Peyer's patch (tissue), 4 donors: ENCODE data around the gene PDE4D.

ENCODE experiments used
- POLR2A ChIP-seq, 2 donors: fragments of 450-650 bp; IDR thresholded peaks; one replicate each; pipeline ENCODE4 v1.5.1; 2017; ENCODE audit warnings: antibody characterized with exemption in 2 of 2, mild to moderate bottlenecking in 2 of 2, moderate library complexity in 2 of 2
- TF ChIP-seq, protein P1 (sequence below), 6 experiments: fragments of 450-650 bp in 4 of 6; fragments of 200-600 bp in 2 of 6; sonication (generic) in 1 of 6; IDR thresholded peaks; one replicate each; pipeline ENCODE4 v1.5.1; 2017 to 2019; ENCODE audit warnings: antibody characterized with exemption in 6 of 6, mild to moderate bottlenecking in 3 of 6, moderate library complexity in 1 of 6

- TF ChIP-seq, protein P1, sequence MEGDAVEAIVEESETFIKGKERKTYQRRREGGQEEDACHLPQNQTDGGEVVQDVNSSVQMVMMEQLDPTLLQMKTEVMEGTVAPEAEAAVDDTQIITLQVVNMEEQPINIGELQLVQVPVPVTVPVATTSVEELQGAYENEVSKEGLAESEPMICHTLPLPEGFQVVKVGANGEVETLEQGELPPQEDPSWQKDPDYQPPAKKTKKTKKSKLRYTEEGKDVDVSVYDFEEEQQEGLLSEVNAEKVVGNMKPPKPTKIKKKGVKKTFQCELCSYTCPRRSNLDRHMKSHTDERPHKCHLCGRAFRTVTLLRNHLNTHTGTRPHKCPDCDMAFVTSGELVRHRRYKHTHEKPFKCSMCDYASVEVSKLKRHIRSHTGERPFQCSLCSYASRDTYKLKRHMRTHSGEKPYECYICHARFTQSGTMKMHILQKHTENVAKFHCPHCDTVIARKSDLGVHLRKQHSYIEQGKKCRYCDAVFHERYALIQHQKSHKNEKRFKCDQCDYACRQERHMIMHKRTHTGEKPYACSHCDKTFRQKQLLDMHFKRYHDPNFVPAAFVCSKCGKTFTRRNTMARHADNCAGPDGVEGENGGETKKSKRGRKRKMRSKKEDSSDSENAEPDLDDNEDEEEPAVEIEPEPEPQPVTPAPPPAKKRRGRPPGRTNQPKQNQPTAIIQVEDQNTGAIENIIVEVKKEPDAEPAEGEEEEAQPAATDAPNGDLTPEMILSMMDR (IDR thresholded peaks at IDR 0.05) = no peak
- TF ChIP-seq POLR2A (IDR thresholded peaks at IDR 0.05) = no peak
These were observed 339.0 kb downstream of the PDE4D start for GRCh38 chr5:59554501-59554900.
